ENCODE measurements around the gene UNG.

UNG gene

GRCh38 chr12:109139360-109139759 lies 42.0 kb downstream of the UNG start:
- no peaks in the 10 kb centered on the region for H3K27me3 ChIP-seq (replicated peaks; ENCODE audit: insufficient read depth, low read length)
- H3K9me2 ChIP-seq (replicated peaks; ENCODE audit: insufficient read depth, low read length): no peaks in the 10 kb centered on the region
- no peaks in the 10 kb centered on the region for H4K20me1 ChIP-seq (ENCODE audit: insufficient read depth, low read length)
- peaks cover under 1% of the 10 kb centered on the region; the same call in 1 of the 2 replicates for H3K79me2 ChIP-seq (ENCODE audit: low read length)
- peaks cover 6% of the 10 kb centered on the region for H3K4me1 ChIP-seq (ENCODE audit: low read length)
- no peak overlapping the region for H3K4me2 ChIP-seq (ENCODE audit: low read depth, low read length)
- H2AFZ ChIP-seq (ENCODE audit: low read length): no peak overlapping the region
- no peaks in the 10 kb centered on the region for H3K9me3 ChIP-seq (replicated peaks; ENCODE audit: insufficient read depth, low read length)
- no peak for DNase-seq
- no peak overlapping the region for H3K9ac ChIP-seq (ENCODE audit: low read length)
- H3F3A ChIP-seq (ENCODE audit: insufficient read depth, low read length): no peaks in the 10 kb centered on the region
- no peak overlapping the region for H3K4me3 ChIP-seq (ENCODE audit: low read length)
- TF ChIP-seq EZH2 (optimal IDR thresholded peaks at IDR 0.05; ENCODE audit: low read depth, low read length): no peak
- no peak for TF ChIP-seq EZH2phosphoT487 (IDR thresholded peaks at IDR 0.05; ENCODE audit: low read length)
- TF ChIP-seq, protein P1, sequence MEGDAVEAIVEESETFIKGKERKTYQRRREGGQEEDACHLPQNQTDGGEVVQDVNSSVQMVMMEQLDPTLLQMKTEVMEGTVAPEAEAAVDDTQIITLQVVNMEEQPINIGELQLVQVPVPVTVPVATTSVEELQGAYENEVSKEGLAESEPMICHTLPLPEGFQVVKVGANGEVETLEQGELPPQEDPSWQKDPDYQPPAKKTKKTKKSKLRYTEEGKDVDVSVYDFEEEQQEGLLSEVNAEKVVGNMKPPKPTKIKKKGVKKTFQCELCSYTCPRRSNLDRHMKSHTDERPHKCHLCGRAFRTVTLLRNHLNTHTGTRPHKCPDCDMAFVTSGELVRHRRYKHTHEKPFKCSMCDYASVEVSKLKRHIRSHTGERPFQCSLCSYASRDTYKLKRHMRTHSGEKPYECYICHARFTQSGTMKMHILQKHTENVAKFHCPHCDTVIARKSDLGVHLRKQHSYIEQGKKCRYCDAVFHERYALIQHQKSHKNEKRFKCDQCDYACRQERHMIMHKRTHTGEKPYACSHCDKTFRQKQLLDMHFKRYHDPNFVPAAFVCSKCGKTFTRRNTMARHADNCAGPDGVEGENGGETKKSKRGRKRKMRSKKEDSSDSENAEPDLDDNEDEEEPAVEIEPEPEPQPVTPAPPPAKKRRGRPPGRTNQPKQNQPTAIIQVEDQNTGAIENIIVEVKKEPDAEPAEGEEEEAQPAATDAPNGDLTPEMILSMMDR (IDR thresholded peaks at IDR 0.05; ENCODE audit: low read length): no peak
- H3K36me3 ChIP-seq (replicated peaks; ENCODE audit: insufficient read depth, low read length): no peaks in the 10 kb centered on the region
- H3K27ac ChIP-seq (ENCODE audit: low read length): no peak overlapping the region

DNA sequence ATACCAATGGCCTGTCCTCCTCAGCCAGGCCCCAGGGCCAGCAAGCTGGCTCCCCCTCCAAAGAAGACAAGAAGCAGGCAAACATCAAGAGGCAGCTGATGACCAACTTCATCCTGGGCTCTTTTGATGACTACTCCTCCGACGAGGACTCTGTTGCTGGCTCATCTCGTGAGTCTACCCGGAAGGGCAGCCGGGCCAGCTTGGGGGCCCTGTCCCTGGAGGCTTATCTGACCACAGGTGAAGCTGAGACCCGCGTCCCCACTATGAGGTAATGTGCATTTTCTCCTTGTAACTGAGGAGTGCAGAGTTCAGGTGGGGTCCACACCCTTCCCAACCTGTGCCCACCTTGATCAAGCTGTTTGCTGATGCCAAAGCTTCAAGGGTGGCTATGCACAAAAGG lies 42.4 kb downstream of the UNG start:
- H3K4me2 ChIP-seq (ENCODE audit: low read depth, low read length): no peak overlapping the region

GRCh38 chr12:109140560-109140959 lies 43.2 kb downstream of the UNG start:
- H3K4me3 ChIP-seq (ENCODE audit: low read length): no peak overlapping the region
- H3K4me2 ChIP-seq (ENCODE audit: low read depth, low read length): no peak overlapping the region
- no peaks in the 10 kb centered on the region for H3K9me2 ChIP-seq (replicated peaks; ENCODE audit: insufficient read depth, low read length)
- no peaks in the 10 kb centered on the region for H3F3A ChIP-seq (ENCODE audit: insufficient read depth, low read length)
- H3K79me2 ChIP-seq (ENCODE audit: low read length): no peaks in the 10 kb centered on the region
- DNase-seq: no peak
- H4K20me1 ChIP-seq (ENCODE audit: insufficient read depth, low read length): no peaks in the 10 kb centered on the region
- H3K27ac ChIP-seq (ENCODE audit: low read length): no peak overlapping the region
- no peaks in the 10 kb centered on the region for H3K27me3 ChIP-seq (replicated peaks; ENCODE audit: insufficient read depth, low read length)
- H3K9me3 ChIP-seq (replicated peaks; ENCODE audit: insufficient read depth, low read length): no peaks in the 10 kb centered on the region
- H2AFZ ChIP-seq (ENCODE audit: low read length): no peak overlapping the region
- no peak for TF ChIP-seq EZH2phosphoT487 (IDR thresholded peaks at IDR 0.05; ENCODE audit: low read length)
- no peak for TF ChIP-seq EZH2 (optimal IDR thresholded peaks at IDR 0.05; ENCODE audit: low read depth, low read length)
- TF ChIP-seq, protein P1 (IDR thresholded peaks at IDR 0.05; ENCODE audit: low read length): no peak
- H3K9ac ChIP-seq (ENCODE audit: low read length): no peak overlapping the region
- peaks cover 6% of the 10 kb centered on the region for H3K4me1 ChIP-seq (ENCODE audit: low read length)
- no peaks in the 10 kb centered on the region for H3K36me3 ChIP-seq (replicated peaks; ENCODE audit: insufficient read depth, low read length)

More for the DNA sequence above, 42.4 kb downstream of the UNG start:
- H3K9me2 ChIP-seq (replicated peaks; ENCODE audit: insufficient read depth, low read length): no peaks in the 10 kb centered on the region
- no peaks in the 10 kb centered on the region for H4K20me1 ChIP-seq (ENCODE audit: insufficient read depth, low read length)
- no peaks in the 10 kb centered on the region for H3K27me3 ChIP-seq (replicated peaks; ENCODE audit: insufficient read depth, low read length)
- H3K4me3 ChIP-seq (ENCODE audit: low read length): no peak overlapping the region
- no peaks in the 10 kb centered on the region for H3F3A ChIP-seq (ENCODE audit: insufficient read depth, low read length)
- no peak for TF ChIP-seq EZH2 (optimal IDR thresholded peaks at IDR 0.05; ENCODE audit: low read depth, low read length)
- no peak for TF ChIP-seq EZH2phosphoT487 (IDR thresholded peaks at IDR 0.05; ENCODE audit: low read length)
- TF ChIP-seq, protein P1 (IDR thresholded peaks at IDR 0.05; ENCODE audit: low read length): no peak
- peaks cover 6% of the 10 kb centered on the region for H3K4me1 ChIP-seq (ENCODE audit: low read length)
- H3K36me3 ChIP-seq (replicated peaks; ENCODE audit: insufficient read depth, low read length): no peaks in the 10 kb centered on the region
- H3K79me2 ChIP-seq (ENCODE audit: low read length): no peaks in the 10 kb centered on the region
- DNase-seq: no peak
- H3K27ac ChIP-seq (ENCODE audit: low read length): no peak overlapping the region
- H3K9ac ChIP-seq (ENCODE audit: low read length): no peak overlapping the region
- no peaks in the 10 kb centered on the region for H3K9me3 ChIP-seq (replicated peaks; ENCODE audit: insufficient read depth, low read length)
- no peak overlapping the region for H2AFZ ChIP-seq (ENCODE audit: low read length)
